ENCODE results near the gene IL34. TPM values are rescaled to one million over a fixed set of nuclear protein-coding genes. Genes with fewer than 3 reads are reported as not detected.

Gene IL34
- polyA plus RNA-seq, 2 of the 4 experiments (the other 2 are of a cell fraction), result 0.25 to 0.40 TPM

- ATAC-seq (no peak), DNase-seq (ENCODE audit: low read depth in 1 of 2, low spot score in 1 of 2) (no peak), FAIRE-seq (no peak)
- CTCF ChIA-PET, result interaction anchor here (0.7 to 23.4 kb wide), 5 partner anchors 8 to 94 kb away, joined by 3 to 463 read pairs (median 29); no protein-coding TSS in a partner anchor
- H3K9me3 ChIP-seq, result no peaks in the 10 kb centered on the region
- POLR2A ChIA-PET, result interaction anchor here (0.6 kb wide), 1 partner anchor 183 kb away, joined by 6 read pairs; no protein-coding TSS in a partner anchor
- peaks cover 32% of the 10 kb centered on the region for H3K4me1 ChIP-seq
- no peak overlapping the region for H3K4me3 ChIP-seq
- H3K27ac ChIP-seq, result peak overlapping the region in 1 of 2 experiments; percentile 65; a peak in 2 of 6 replicates
- TF ChIP-seq JUNB (IDR thresholded peaks at IDR 0.05) (no peak), MYC (IDR thresholded peaks at IDR 0.05; ENCODE audit: borderline replicate concordance, low read length) (no peak)
- WGBS (ENCODE audit: missing lambda C conversion rate), result 99% methylated on average over 14 of the region's 15 CpGs
- no peak overlapping the region for H3K4me2 ChIP-seq
Observed at GRCh38 chr16:70677499-70678120, 31.3 kb downstream of the IL34 start.

- POLR2A ChIA-PET, result no interaction called here
- CTCF ChIA-PET, result interaction anchor here (0.7 to 23.4 kb wide), 17 partner anchors 8 to 681 kb away, joined by 3 to 463 read pairs (median 11); partner anchors contain the start of gene CALB2
Observed at GRCh38 chr16:70678121-70678897, 31.9 kb downstream of the IL34 start.

DNA sequence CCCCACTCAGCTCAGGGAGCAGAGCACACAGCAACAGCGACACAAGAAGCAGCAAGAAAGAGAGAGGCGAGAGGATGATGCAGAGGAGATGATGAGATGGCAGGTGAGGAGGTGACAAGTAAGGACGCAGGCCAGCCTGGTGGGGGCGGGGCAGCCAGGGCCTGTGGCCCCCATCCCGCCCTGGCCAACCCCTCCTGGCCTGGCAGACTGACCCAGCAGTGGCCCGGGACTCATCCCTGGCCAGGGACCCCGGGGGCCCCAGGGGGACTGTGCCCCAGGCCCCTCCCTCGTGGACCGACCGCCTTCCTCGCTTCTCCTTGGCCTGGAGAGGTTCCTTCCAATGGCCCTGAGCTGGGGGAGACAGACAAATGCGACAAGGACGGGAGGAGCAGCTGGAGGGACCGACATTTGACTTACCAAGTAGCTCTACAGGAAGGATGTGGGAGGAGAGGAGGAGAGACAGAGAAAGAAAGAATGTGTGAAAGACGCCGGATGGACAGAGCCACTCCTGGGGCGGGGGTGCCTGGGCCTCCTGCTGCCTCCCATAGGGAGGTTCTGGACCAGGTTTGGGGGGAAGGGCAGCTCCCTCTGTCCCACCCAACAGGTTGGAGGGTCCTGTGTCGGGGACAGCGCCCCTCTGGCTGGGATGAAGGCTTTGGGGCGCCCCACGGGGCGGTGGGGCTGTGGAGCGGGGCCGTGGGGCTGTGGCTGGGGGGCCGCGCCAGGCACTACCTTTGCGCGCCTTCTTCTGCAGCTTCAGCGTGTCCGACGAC, 32.7 kb downstream of the IL34 start:
- no peak overlapping the region for H3K4me3 ChIP-seq
- TF ChIP-seq HDAC2 (IDR thresholded peaks at IDR 0.05) (no peak), JUN (IDR thresholded peaks at IDR 0.05) (no peak), USF2 (IDR thresholded peaks at IDR 0.05) (no peak)
- no peak for DNase-seq (ENCODE audit: low read depth in 1 of 2, low spot score in 1 of 2)
- POLR2A ChIA-PET, result no interaction called here
- 90% methylated on average over 30 of the region's 31 CpGs for WGBS (ENCODE audit: missing lambda C conversion rate)
- peaks cover 46% of the 10 kb centered on the region for H3K4me1 ChIP-seq
- H3K27ac ChIP-seq, result peak overlapping the region in 1 of 2 experiments; percentile 97; a peak in 1 of 6 replicates
- no peak for ATAC-seq
- CTCF ChIA-PET, result interaction anchor here (0.9 to 23.4 kb wide), 24 partner anchors 8 to 680 kb away, joined by 3 to 463 read pairs (median 8); partner anchors contain the start of gene CALB2
- no peak for FAIRE-seq
- no peak overlapping the region for H3K4me2 ChIP-seq
- no peaks in the 10 kb centered on the region for H3K9me3 ChIP-seq

More at GRCh38 chr16:70678121-70678897, 31.9 kb downstream of the IL34 start:
- ATAC-seq, result no peak
- TF ChIP-seq, protein P1, sequence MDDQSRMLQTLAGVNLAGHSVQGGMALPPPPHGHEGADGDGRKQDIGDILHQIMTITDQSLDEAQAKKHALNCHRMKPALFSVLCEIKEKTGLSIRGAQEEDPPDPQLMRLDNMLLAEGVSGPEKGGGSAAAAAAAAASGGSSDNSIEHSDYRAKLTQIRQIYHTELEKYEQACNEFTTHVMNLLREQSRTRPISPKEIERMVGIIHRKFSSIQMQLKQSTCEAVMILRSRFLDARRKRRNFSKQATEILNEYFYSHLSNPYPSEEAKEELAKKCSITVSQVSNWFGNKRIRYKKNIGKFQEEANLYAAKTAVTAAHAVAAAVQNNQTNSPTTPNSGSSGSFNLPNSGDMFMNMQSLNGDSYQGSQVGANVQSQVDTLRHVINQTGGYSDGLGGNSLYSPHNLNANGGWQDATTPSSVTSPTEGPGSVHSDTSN (IDR thresholded peaks at IDR 0.05), result no peak
- TF ChIP-seq TP53 (CRISPR knock-in tag; IDR thresholded peaks at IDR 0.05) (no peak), BHLHE40 (IDR thresholded peaks at IDR 0.05; ENCODE audit: low read depth, low read length) (no peak), HOXB13 (CRISPR knock-in tag; IDR thresholded peaks at IDR 0.05; ENCODE audit: low read depth) (no peak), FOSL2 (IDR thresholded peaks at IDR 0.05) (no peak), FOSL2 (CRISPR knock-in tag; IDR thresholded peaks at IDR 0.05) (no peak), CHD2 (IDR thresholded peaks at IDR 0.05; ENCODE audit: low read length, partially characterized antibody) (no peak), EHMT2 (IDR thresholded peaks at IDR 0.05; ENCODE audit: low read depth) (no peak), HMGXB4 (CRISPR knock-in tag; IDR thresholded peaks at IDR 0.05; ENCODE audit: borderline replicate concordance) (no peak), RARB (CRISPR knock-in tag; IDR thresholded peaks at IDR 0.05) (no peak), HOXB5 (CRISPR knock-in tag; IDR thresholded peaks at IDR 0.05) (no peak), RAD21 (conservative IDR thresholded peaks at IDR 0.05 in 1 of 2, IDR thresholded peaks at IDR 0.05 in 1 of 2) (no peak), KDM5A (IDR thresholded peaks at IDR 0.05) (no peak), NR3C1 (IDR thresholded peaks at IDR 0.05) (no peak)
- TF ChIP-seq, protein P2, sequence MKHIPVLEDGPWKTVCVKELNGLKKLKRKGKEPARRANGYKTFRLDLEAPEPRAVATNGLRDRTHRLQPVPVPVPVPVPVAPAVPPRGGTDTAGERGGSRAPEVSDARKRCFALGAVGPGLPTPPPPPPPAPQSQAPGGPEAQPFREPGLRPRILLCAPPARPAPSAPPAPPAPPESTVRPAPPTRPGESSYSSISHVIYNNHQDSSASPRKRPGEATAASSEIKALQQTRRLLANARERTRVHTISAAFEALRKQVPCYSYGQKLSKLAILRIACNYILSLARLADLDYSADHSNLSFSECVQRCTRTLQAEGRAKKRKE (CRISPR knock-in tag; IDR thresholded peaks at IDR 0.05; ENCODE audit: low read depth), result no peak
- WGBS (ENCODE audit: missing lambda C conversion rate), result 93% methylated on average over 12 of the region's 22 CpGs
- H3K4me1 ChIP-seq, result peaks cover 39% of the 10 kb centered on the region
- no peaks in the 10 kb centered on the region for H3K9me3 ChIP-seq
- no peak for FAIRE-seq
- no peak overlapping the region for H3K27ac ChIP-seq
- no peak overlapping the region for H3K4me2 ChIP-seq
- H3K4me3 ChIP-seq, result no peak overlapping the region
- DNase-seq (ENCODE audit: low read depth in 1 of 2, low spot score in 1 of 2), result no peak
